ENCODE results near the gene SLF2.
"Not testable (repeated sequence)": the region's sequence is repeated elsewhere in the genome, so short reads cannot be mapped to it uniquely, and the experiment has no call there.

SLF2 gene

DNA sequence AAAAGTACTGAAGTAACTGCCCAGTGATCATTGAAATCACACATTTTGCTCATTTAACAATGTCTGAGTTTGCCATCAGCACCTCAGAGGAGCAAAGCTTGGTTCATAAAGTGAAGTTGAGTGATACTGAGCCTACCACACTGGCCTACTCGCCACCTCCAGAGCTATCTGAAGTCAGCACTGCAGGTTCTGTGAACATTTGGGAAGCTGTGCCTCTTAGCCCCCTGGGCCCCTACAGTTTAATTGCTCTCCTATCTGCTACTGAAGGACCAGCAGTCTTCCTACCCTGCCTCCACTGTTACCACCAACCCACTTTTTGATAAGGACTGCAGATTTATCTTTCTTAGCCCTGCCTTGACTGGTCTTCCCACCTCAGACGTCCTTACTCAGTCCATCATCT is 54.6 kb downstream of the SLF2 start:
- DNase-seq: no peak

DNA sequence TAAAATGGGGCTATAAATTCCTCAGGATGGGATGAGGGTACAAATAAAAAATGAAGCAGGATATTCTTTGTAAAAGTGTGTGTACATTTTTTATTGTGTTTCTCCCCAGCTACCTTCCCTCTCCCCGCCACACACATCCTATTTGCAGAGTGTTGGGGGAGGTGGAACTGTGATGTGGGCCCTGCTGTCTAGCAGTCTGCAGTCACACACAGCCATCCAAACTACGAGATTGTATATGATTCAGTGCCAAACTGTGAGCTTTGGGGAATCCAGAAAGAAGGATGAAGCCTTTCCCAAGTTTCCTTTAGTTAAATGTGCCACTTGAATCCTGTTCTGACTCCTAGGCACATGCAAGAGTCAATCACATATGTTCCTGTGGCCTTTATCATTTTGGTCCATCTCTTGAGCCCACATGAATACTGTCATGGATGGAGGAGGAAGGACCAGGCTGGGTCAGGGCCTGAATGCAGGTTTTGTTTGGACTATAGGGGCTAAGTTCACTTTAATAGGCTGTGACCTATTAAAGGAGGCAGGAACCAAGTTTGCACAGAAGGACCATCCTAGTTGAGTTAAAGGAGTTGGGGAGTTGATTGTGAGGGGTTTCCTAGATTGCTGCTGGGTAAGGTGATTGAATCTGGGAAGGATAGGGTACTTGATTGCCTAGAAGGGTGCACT is 55.4 kb downstream of the SLF2 start:
- DNase-seq: no peak

DNA sequence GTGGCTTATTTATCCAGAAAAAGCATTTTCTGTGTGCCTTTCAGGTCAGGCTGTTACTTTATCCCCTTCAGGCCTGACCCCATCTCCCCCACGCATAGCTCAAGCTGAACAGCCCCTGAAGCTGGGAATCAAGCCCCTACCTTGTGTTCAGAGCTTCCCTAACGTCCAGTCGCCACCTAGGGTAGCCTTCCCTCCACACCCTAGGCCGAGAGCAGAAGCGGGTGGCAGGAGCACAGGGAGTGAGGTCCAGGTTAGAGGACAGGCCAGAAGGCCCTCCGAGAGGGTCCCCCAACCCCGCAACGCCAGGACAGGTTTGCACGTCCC is 56.1 kb downstream of the SLF2 start:
- DNase-seq: no peak

DNA sequence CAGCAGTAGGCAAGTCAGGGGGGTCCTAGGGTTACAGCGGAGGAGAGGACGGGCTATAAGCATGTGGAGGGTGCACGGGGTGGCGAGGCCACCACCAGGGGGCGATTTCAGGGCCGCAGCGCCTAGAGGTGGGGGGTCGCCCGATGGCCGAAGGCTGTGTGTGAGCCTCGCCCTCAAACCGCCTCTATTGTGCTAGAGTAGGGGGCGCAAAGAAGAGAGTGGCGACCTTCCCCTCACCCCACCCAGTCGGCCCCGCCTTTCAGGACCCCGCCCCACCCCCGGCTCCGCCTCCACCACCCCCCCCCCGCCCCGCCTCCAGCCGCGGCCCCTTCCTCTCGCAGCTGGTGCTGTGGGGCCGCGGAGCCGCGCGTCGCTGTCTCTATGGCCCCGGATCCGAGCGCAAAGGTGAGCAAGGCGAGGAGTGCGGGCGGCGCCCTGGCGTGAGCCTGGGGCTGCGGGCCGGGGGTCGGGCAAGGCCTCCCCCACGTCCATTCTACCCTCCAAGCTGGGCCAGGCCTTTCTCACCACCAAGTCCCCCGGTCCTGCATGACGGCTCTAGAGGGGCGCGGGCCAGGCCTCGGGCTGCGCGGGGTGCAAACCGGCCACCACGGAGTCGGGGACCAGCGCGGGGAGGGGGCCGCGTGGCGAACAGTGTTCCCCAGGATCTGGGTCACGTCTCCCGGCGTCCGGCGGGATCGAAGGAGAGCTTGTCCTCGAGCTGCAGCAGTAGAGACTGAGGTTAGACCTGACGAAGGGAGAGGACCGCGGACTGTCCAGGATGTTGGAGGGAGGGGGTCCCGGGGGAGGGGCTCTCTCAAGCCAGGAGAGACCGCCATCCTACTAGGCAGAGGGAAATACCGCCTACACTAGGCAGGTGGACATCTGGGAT is 56.7 kb downstream of the SLF2 start, which contains the start of gene SEMA4G:
Gene SEMA4G (plus strand): TSS at position 318 of the 889 bp plus-strand sequence. CDS start 3,409 bp downstream, outside the sequence.
- DNase-seq: peak; percentile 7 to 23

DNA sequence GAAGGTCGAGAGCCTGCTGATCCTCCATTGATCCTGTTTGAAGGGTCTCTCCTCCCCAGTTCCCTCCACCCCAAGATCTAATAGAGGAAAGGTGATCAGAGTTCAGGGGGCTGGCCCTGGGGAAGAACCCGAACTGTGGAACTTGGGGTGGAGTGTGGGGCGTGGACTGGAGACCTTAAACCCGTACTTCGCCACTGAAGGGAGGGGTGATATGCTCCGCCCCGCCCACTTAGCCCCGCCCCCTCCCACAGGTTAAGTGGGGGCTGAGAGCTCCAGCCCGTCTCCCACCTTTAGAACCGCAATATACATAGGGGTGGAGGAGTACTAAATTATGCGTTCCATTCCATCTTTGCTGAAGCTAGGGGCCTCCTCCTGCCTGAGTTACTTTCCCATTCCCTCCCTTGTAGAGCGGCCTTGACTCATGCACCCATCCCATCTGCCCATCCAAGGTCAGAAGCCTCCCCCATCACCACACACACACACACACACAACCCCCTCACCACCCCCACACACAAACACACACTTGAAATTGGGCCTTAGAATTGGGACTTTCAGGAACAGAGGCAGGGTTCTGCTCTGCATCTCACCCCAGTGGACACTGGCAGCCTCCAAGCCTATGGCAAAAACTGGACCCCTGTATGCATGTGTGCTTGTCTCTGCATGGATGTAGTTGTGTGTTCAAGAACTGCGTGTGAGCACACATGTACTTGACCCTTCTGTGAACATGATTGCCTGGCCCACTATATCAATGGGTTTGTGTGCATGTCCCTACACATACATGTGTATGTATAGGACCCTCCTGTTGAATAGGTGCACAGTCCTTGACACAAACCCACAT is 57.5 kb downstream of the SLF2 start:
- DNase-seq: no peak

DNA sequence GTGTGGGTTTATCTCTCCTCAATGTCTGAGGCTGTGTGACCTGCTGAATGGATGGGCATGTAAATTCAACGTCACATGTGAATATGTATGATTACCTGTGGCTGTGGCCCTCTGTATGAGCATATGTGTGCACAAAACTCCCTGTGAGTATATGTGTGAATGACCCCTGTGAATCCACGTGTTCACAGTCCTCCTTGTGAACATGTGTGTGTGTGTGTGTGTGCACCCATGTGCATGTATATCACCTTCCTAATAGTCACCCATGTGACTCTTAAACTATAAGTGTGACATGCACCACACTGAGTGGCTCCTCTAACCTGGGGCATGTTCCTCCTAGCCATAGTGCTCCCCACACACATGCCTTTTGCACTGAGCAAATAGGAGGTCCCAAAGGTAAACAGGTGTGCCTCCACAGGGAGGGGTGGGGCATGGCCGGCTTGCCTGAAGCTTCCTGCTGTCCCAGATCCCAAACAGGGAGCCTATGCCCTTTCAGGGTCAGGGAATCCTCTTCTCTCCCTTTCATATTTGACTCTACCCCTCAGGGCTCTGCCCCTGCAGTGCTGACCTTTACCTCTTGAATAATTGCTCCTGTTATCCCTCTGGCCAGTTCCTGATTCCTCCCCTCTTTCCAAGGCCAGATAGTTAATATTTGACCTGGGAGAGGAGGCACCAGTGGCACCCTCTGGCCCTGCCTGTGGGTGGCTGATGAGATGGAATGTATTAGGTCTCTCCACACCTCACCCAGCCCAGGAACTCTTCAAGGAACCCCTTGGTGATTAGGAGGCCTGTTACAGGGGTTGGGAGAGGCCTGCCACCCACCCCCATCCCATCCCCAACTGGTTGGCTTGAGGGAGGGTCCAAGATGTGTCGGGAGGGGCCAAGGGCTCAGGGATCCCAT is 58.4 kb downstream of the SLF2 start:
- DNase-seq: no peak

DNA sequence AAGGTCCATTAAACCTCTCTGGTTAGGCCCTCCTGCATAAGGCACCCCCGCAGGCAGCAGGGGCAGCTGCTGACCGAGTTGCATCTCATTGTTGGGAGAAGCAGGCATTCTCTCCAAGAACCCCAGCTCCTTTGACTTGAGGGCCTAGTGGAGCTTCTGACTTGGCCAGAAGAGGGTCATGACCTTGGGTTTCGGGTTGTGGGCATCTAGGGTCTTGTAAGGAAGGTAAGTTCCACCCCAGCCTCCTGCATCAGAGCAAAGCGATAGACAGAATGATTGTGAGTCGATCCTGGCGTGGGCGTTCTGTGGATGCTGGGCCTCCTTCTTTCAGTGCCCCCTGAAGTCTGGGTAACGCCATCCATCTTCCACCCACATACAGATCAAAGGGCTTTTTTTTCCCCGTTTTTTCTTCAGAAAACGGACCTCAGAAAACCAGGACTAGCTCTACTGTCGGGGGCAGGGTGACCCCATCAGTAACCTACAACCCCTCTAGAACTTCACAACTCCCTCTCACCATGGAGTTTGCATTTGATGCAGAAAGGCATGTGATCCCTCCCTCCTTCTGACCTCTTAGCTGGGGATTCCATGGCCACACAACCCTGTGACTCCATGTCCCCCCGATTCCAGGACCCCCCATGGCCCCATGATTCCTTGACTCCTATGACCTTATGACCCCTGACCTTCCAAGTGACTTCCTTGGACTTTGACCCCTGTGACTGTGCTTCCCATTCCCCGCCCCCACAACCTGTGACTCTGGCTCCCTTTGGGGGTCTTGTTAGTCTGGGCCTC is 59.5 kb downstream of the SLF2 start:
- DNase-seq: no peak

DNA sequence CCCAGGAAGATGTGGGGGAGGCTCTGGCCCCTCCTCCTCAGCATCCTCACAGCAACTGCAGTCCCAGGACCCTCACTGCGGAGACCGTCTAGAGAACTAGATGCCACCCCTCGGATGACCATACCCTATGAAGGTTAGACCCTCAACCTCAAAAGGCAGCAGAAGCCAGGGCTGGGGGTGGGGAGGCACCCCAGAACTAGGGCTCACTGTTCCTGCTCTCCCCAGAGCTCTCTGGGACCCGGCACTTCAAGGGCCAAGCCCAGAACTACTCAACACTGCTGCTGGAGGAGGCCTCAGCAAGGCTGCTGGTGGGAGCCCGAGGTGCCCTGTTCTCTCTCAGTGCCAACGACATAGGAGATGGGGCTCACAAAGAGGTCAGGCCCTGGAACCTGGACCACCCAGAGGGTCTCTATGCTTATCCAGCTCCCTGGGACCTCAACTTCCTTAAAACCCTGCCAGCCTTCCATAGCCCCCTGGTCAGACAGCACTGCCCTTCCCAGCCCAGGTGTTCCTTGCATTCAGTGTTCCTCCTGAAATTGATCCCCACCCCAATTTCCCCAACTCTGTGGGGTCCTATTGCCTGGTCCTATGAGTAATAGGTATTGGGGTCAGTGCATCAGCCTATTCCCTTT is 60.3 kb downstream of the SLF2 start:
- DNase-seq: no peak

DNA sequence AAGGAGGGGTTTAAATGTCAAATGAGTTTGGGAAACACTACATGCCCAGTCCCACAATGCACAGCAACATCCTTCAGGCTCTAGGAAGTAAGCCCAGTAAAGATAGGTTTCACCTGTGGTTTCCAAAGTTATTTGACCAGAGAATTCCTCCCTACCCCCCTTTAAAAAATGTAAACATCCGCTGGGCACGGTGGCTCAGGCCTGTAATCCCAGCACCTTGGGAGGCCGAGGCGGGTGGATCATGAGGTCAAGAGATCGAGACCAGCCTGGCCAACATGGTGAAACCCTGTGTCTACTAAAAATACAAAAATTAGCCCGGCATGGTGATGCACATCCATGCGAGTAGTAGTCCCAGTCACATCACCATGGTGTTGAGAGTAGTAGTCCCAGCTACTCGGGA is 62.6 kb downstream of the SLF2 start:
- DNase-seq: not testable (repeated sequence)

DNA sequence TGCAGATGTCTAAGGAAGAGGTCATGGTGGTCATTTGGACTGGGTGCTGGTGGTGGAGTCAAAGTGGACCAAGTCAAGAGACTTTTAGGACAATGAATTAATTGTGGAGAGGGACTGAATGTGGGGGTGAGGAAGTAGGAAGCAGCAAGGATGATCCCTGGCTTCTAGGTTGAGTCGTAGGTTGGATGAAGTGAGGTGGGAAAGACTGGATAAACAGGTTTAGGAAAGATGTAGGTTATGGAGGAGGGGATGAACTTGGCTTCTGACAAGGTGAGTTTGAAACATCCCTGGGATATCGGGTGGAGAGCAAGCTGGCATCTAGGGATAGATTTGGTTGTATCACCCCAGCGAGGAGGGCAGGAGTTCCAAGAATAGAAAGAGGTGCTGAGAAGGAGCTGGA is 64.1 kb downstream of the SLF2 start:
- no peak for DNase-seq

DNA sequence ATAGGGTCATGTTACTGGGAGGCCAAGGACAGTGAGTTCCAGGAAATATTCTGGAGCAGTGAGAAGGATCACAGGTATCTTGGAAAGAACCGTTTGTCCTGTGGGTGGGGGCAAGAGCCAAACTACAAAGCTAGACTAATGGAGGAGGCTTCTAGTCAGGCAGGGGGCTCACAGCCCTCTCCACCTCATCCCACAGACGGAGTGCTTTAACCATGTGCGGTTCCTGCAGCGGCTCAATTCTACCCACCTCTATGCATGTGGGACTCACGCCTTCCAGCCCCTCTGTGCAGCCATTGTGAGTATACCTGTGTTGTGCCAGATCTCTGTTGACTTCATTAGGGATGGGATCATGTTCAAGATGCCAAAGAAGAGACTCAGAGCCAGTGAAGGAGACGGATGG is 64.7 kb downstream of the SLF2 start:
- DNase-seq: no peak

DNA sequence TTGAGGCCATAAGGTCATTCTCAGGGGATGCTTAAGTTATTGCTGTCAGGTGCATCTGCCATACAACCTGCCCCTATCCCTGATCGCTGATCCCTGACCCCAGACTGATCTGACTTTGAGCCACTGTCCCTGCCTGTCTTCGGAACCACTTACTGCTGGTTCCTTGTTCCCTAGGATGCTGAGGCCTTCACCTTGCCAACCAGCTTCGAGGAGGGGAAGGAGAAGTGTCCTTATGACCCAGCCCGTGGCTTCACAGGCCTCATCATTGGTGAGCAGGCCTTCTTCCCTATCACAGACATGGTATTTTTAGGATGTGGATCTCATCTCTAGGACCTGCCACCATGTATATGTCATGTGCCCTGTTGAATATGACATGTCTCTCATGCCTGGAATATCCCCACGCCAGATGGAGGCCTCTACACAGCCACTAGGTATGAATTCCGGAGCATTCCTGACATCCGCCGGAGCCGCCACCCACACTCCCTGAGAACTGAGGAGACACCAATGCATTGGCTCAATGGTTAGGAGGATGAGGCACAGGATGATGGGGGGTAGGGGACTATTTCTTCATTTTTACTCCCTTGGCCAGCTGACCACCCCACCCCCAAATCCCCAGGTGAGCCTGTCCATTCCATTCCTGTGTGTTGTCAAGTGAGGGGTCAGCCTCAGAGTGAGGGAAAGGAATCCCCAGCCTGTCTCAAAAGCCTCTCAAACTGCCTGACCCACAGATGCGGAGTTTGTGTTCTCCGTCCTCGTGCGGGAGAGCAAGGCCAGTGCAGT is 65.5 kb downstream of the SLF2 start:
- no peak for DNase-seq

DNA sequence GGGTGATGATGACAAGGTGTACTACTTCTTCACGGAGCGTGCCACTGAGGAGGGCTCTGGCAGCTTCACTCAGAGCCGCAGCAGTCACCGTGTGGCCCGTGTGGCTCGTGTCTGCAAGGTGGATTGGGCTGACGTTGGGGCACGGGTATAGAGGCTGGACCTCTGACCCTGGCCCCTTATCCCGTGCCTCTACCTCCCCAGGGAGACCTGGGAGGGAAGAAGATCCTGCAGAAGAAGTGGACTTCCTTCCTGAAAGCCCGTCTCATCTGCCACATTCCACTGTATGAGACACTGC is 66.1 kb downstream of the SLF2 start:
- no peak for DNase-seq

DNA sequence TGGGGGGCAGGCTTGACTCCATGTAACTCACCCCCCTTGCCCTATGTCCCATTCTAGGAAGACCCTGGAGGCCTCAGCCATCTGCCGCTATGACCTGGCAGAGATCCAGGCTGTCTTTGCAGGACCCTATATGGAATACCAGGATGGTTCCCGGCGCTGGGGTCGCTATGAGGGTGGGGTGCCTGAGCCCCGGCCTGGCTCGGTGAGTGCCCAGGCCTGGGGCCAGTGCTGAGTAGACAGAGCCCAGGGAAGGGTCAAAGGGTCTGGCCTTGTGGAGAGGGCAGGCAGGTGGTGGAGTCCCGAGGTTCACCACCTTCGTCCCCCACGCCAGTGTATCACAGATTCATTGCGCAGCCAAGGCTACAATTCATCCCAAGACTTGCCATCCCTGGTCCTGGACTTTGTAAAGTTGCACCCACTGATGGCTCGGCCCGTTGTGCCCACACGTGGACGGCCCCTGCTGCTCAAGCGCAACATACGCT is 67.1 kb downstream of the SLF2 start:
- no peak for DNase-seq

DNA sequence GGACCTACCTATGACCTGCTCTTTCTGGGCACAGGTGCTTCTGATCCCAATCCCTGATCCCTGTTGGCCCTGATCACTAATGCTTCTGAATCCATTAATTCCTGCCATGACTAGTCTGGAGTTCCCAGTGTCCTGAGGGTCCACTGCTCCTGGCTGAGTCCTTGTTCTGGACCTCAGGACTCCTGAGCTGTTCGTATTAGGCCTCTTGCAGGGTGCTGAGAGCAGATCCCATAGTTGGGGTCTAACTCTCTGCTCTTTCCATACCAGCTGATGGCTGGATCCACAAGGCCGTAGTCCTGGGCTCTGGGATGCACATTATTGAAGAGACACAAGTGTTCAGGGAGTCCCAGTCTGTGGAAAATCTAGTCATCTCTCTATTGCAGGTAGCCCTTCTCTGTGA is 67.5 kb downstream of the SLF2 start:
- no peak for DNase-seq

DNA sequence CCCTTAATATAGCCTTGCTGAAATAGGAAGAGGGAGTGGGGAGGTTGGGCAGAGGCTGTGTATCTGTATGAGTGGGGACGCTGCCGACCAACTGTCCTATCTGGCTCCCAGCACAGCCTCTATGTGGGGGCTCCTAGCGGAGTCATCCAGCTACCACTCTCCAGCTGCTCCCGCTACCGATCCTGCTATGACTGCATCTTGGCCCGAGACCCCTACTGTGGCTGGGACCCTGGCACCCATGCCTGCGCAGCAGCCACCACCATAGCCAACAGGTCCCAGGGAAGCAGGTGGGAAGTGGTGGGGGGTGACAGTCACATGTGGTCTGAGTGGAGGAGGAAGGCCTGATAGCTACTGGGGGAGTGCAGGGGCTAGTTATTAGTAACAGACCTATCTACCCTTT is 67.9 kb downstream of the SLF2 start:
- DNase-seq: no peak

DNA sequence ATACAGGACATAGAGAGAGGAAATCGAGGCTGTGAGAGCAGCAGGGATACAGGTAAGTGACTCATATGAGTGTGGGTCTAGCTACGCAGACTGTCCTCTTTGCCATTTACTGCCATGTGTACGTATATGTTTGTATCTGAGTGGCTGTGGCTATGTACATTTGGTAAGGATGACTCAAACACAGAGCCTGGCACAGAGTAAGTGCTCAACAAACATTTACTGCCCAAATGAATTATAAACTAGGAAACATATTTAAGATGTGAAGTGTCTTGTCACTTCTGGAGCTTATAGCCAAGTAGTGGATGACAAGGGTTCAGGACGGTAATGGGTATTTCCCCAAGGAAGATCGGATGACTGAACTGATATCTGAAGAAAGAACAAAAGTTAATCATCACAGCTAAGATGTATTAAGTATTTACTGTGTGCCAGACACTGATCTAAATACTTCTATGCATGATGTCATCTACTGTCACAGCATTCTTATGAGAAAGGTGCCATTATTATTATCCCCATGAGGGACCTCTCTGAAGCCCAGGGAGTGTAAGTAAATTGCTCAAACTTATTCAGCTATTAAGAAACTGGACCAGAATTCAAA is 68.5 kb downstream of the SLF2 start:
- no peak for DNase-seq

DNA sequence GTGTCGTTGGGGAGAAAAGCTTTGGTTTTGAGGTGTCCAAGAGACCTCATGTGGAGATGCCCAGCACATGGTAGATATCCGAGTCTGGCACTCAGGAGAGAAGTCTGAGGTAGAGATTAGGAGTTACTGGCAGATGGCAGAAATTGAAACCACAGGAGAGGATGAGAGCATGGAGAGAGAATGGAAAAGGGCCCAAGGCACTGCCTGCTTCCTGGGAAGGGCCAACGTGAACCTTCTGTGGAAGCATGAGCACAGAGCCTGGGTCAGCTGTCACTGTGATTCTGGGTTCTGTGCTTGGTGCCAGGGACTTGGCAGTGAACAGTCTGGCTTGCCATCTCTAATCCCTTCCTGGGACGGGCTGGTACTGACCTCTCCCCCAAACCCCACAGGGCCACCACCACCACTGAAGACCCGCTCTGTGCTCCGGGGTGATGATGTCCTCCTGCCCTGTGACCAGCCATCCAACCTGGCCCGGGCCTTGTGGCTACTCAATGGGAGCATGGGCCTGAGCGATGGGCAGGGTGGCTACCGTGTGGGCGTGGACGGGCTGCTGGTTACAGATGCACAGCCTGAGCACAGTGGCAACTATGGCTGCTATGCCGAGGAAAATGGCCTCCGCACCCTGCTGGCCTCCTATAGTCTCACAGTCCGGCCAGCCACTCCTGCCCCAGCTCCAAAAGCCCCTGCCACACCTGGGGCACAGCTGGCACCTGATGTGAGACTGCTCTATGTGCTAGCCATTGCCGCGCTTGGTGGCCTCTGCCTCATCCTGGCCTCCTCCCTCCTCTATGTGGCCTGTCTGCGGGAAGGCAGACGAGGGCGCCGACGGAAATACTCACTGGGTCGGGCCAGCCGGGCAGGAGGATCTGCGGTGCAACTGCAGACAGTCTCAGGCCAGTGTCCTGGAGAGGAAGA is 70.4 kb downstream of the SLF2 start:
- no peak for DNase-seq
